ENCODE results near the gene PRKAR1B. TPM values are rescaled to one million over a fixed set of nuclear protein-coding genes. Genes with fewer than 3 reads are reported as not detected.
A peak's percentile ranks its signal among the peaks of the same experiment; 100 is the strongest.

Gene PRKAR1B
- total RNA-seq, 1 donor from 2014 or later = 14.7 TPM

GRCh38 chr7:518630-519483, 208.2 kb downstream of the PRKAR1B start:
- DNase-seq (ENCODE audit: low read depth) (peak; percentile 81), FAIRE-seq (no peak)
- H3K4me2 ChIP-seq (ENCODE audit: low read length) = peak overlapping the region; percentile 89
- H3K9me3 ChIP-seq (ENCODE audit: insufficient read depth, low read depth, low read length) = no peaks in the 10 kb centered on the region
- peak overlapping the region; percentile 79 for H3K9ac ChIP-seq (ENCODE audit: low read length)
- no peaks in the 10 kb centered on the region for H3K36me3 ChIP-seq (ENCODE audit: insufficient read depth, low read length)
- H3K4me3 ChIP-seq (ENCODE audit: insufficient read depth, low read depth, low read length) = peak overlapping the region; percentile 74
- Mint-ChIP-seq H3K36me3 (ENCODE audit: low read depth, unreplicated experiment) (no peaks in the 10 kb centered on the region), H3K9me3 (ENCODE audit: unreplicated experiment) (peaks cover 2% of the 10 kb centered on the region), H3K27me3 (ENCODE audit: low read depth, unreplicated experiment) (peaks cover 3% of the 10 kb centered on the region), H3K27ac (ENCODE audit: unreplicated experiment) (peak overlapping the region; percentile 78), H3K4me1 (ENCODE audit: low read depth, unreplicated experiment) (peaks cover 12% of the 10 kb centered on the region), H3K4me3 (ENCODE audit: unreplicated experiment) (peak overlapping the region; percentile 90)
- H2AFZ ChIP-seq (ENCODE audit: low read depth, low read length) = peak overlapping the region; percentile 47
- TF ChIP-seq EZH2 (IDR thresholded peaks at IDR 0.05; ENCODE audit: insufficient read depth, low read length) (no peak), CTCF (IDR thresholded peaks at IDR 0.05; ENCODE audit: insufficient read depth, low read depth, low read length) (no peak)
- peaks cover 41% of the 10 kb centered on the region for H3K4me1 ChIP-seq (ENCODE audit: insufficient read depth, low read length)
- peaks cover 28% of the 10 kb centered on the region for H4K20me1 ChIP-seq (ENCODE audit: insufficient read depth, low read length)
- H3K27ac ChIP-seq (ENCODE audit: low read depth, low read length) = peak overlapping the region; percentile 26
- peaks cover 49% of the 10 kb centered on the region for H3K79me2 ChIP-seq (ENCODE audit: insufficient read depth, low read length)
- H3K27me3 ChIP-seq (ENCODE audit: insufficient read depth, low read length) = peaks cover 20% of the 10 kb centered on the region

GRCh38 chr7:517774-518629, 209.1 kb downstream of the PRKAR1B start:
- no peaks in the 10 kb centered on the region for H3K36me3 ChIP-seq (ENCODE audit: insufficient read depth, low read length)
- no peaks in the 10 kb centered on the region for H3K9me3 ChIP-seq (ENCODE audit: insufficient read depth, low read depth, low read length)
- peaks cover 34% of the 10 kb centered on the region for H4K20me1 ChIP-seq (ENCODE audit: insufficient read depth, low read length)
- peak overlapping the region; percentile 53 for H3K27ac ChIP-seq (ENCODE audit: low read depth, low read length)
- Mint-ChIP-seq H3K9me3 (ENCODE audit: unreplicated experiment) (no peaks in the 10 kb centered on the region), H3K36me3 (ENCODE audit: low read depth, unreplicated experiment) (peaks cover 3% of the 10 kb centered on the region), H3K4me3 (ENCODE audit: unreplicated experiment) (peak overlapping the region; percentile 92), H3K27me3 (ENCODE audit: low read depth, unreplicated experiment) (no peaks in the 10 kb centered on the region), H3K27ac (ENCODE audit: unreplicated experiment) (peak overlapping the region; percentile 62), H3K4me1 (ENCODE audit: low read depth, unreplicated experiment) (peaks cover 17% of the 10 kb centered on the region)
- peak overlapping the region; percentile 89 for H3K4me2 ChIP-seq (ENCODE audit: low read length)
- TF ChIP-seq EZH2 (IDR thresholded peaks at IDR 0.05; ENCODE audit: insufficient read depth, low read length) = no peak
- TF ChIP-seq CTCF (IDR thresholded peaks at IDR 0.05; ENCODE audit: insufficient read depth, low read depth, low read length) = no peak
- peak; percentile 62 for DNase-seq (ENCODE audit: low read depth)
- peak overlapping the region; percentile 74 for H3K4me3 ChIP-seq (ENCODE audit: insufficient read depth, low read depth, low read length)
- peak overlapping the region; percentile 79 for H3K9ac ChIP-seq (ENCODE audit: low read length)
- H2AFZ ChIP-seq (ENCODE audit: low read depth, low read length) = no peak overlapping the region
- peaks cover 50% of the 10 kb centered on the region for H3K4me1 ChIP-seq (ENCODE audit: insufficient read depth, low read length)
- no peak for FAIRE-seq
- peaks cover 57% of the 10 kb centered on the region for H3K79me2 ChIP-seq (ENCODE audit: insufficient read depth, low read length)
- peaks cover 15% of the 10 kb centered on the region for H3K27me3 ChIP-seq (ENCODE audit: insufficient read depth, low read length)

All from astrocyte (in vitro differentiated cells and primary cell).